ENCODE data around the gene STUB1.

The STUB1 gene

GRCh38 chr16:683396-684070 is 3.3 kb downstream of the STUB1 start:
- no peak for TF ChIP-seq CTCF (conservative IDR thresholded peaks at IDR 0.05)
- H3K27ac ChIP-seq: peak overlapping the region; percentile 91

- TF ChIP-seq CTCF (conservative IDR thresholded peaks at IDR 0.05): no peak
- peak within 1 kb of the TSS; percentile 91 for H3K27ac ChIP-seq
These were observed 4.0 kb downstream of the STUB1 start, which contains the start of gene JMJD8 for GRCh38 chr16:684071-684794. TSS of gene JMJD8 (minus strand) at chr16:684334. CDS start at chr16:684319, 15 bp downstream.

- no peak for TF ChIP-seq CTCF (conservative IDR thresholded peaks at IDR 0.05)
- peak overlapping the region; percentile 91 for H3K27ac ChIP-seq
These were observed 4.9 kb downstream of the STUB1 start for GRCh38 chr16:684961-685696.

- peak overlapping the region; percentile 91 for H3K27ac ChIP-seq
- peak; percentile 81 for TF ChIP-seq CTCF (conservative IDR thresholded peaks at IDR 0.05)
These were observed 5.8 kb downstream of the STUB1 start for GRCh38 chr16:685967-686366.

GRCh38 chr16:686459-687260 is 6.5 kb downstream of the STUB1 start:
- TF ChIP-seq CTCF (conservative IDR thresholded peaks at IDR 0.05): no peak
- H3K27ac ChIP-seq: peak overlapping the region; percentile 91

GRCh38 chr16:687499-687898 is 7.3 kb downstream of the STUB1 start:
- TF ChIP-seq CTCF (conservative IDR thresholded peaks at IDR 0.05): no peak
- no peak overlapping the region for H3K27ac ChIP-seq

Data from VCaP (cell line).